Measurements from ENCODE around the gene HSD17B11. TPM values are rescaled to one million over a fixed set of nuclear protein-coding genes. Genes with fewer than 3 reads are reported as not detected.

Gene HSD17B11
- total RNA-seq, 2 donors from 2014 or later: 21.4 to 105 TPM

DNA sequence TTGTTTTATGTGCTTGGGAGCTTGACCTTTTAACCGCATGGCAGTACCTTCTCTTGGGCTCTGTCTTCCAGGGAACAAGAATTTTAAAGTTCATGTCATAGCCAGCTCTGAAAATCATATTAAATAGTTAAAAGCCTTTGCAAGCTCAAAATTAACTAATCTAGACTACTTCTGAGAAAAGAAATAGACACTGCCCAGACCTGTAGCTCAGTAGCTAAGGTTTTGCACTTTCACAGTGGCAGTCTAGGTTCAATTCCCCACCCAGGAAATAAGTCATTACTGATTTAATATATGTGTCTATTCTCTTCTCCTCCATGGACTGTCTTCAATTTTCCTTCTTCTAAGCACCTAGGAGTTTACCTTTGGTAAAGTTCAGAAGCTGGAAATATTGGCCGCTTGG, 27.4 kb downstream of the HSD17B11 start:
- ATAC-seq (no peak), DNase-seq (no peak)
- 93 to 94% methylated on average over 2 of the region's 2 CpGs for WGBS, 2 donors
- peaks cover 54% of the 10 kb centered on the region for H3K4me1 ChIP-seq
- H3K27me3 ChIP-seq: no peaks in the 10 kb centered on the region
- no peaks in the 10 kb centered on the region for H3K9me3 ChIP-seq
- TF ChIP-seq, protein P1, sequence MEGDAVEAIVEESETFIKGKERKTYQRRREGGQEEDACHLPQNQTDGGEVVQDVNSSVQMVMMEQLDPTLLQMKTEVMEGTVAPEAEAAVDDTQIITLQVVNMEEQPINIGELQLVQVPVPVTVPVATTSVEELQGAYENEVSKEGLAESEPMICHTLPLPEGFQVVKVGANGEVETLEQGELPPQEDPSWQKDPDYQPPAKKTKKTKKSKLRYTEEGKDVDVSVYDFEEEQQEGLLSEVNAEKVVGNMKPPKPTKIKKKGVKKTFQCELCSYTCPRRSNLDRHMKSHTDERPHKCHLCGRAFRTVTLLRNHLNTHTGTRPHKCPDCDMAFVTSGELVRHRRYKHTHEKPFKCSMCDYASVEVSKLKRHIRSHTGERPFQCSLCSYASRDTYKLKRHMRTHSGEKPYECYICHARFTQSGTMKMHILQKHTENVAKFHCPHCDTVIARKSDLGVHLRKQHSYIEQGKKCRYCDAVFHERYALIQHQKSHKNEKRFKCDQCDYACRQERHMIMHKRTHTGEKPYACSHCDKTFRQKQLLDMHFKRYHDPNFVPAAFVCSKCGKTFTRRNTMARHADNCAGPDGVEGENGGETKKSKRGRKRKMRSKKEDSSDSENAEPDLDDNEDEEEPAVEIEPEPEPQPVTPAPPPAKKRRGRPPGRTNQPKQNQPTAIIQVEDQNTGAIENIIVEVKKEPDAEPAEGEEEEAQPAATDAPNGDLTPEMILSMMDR (IDR thresholded peaks at IDR 0.05): no peak
- no peak for TF ChIP-seq POLR2A (IDR thresholded peaks at IDR 0.05)
- no peaks in the 10 kb centered on the region for H3K36me3 ChIP-seq (replicated peaks in 1 of 2; ENCODE audit: insufficient read depth in 1 of 2, low read depth in 2 of 2)
- intact Hi-C loops (cut with DNase I): no loop called here
- H3K4me3 ChIP-seq: no peak overlapping the region
- peak overlapping the region in 1 of 4 donors; percentile 22 for H3K27ac ChIP-seq

DNA sequence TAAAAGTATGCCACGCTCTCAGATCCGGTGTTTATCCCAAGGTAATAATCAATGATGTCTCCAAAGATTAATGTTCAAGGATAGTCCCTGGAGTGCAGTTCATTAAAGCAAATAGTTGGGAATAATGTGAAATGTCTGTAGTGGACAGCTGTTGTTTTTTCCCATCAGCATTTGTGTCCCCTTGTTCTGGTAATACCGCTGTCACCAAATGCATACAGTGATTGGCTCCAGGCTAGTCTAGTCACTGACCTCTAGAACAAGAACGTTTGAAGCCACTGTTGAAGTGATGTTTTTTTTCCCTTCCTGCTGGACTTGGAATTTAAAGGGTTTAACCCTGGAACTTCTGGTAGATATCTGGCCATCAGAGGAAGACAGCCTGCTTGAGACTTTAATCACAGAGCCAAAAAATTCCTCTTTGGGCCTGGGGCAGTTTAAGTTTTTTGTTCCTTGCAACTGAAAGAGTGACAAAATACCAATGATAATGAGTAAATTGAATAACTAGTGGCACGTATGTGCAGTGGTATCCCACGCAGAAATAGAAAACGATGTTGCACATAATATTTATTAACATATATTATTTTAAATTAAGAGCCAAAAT, 30.6 kb downstream of the HSD17B11 start:
- peak in 2 of 4 donors; percentile 20 to 28 for DNase-seq
- ATAC-seq: peak; percentile 75
- peak overlapping the region in 1 of 4 donors; percentile 41 for H3K27ac ChIP-seq
- intact Hi-C loops (cut with DNase I): no loop called here
- TF ChIP-seq, protein P1 (IDR thresholded peaks at IDR 0.05): no peak
- TF ChIP-seq POLR2A (IDR thresholded peaks at IDR 0.05): no peak
- H3K27me3 ChIP-seq: no peaks in the 10 kb centered on the region
- no peak overlapping the region for H3K4me3 ChIP-seq
- 45 to 47% methylated on average over 7 of the region's 7 CpGs for WGBS, 2 donors
- H3K9me3 ChIP-seq: no peaks in the 10 kb centered on the region
- peaks cover 69% of the 10 kb centered on the region for H3K4me1 ChIP-seq
- no peaks in the 10 kb centered on the region for H3K36me3 ChIP-seq (replicated peaks in 1 of 2; ENCODE audit: insufficient read depth in 1 of 2, low read depth in 2 of 2)

DNA sequence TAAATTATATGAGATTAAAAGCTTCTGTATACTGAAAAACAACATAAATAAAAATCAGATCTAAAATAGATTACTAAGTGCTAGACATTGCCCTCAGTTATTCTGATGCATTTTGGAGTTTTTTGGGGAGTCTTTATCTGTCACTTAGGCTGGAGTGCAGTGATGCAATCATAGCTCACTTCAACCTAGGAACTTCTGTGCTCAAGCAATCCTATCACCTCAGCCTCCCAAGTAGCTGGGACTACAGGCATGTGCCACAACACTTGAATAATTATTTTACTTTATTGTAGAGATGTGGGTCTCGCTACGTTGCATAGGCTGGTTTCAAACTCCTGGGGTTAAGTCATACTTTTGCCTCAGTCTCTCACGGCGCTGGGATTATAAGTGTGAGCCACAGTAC, 31.7 kb downstream of the HSD17B11 start:
- WGBS, 2 donors: 96 to 99% methylated on average over 4 of the region's 4 CpGs
- intact Hi-C loops (cut with DNase I): no loop called here
- H3K27me3 ChIP-seq: no peaks in the 10 kb centered on the region
- H3K36me3 ChIP-seq (replicated peaks in 1 of 2; ENCODE audit: insufficient read depth in 1 of 2, low read depth in 2 of 2): no peaks in the 10 kb centered on the region
- TF ChIP-seq POLR2A (IDR thresholded peaks at IDR 0.05): no peak
- TF ChIP-seq, protein P1 (IDR thresholded peaks at IDR 0.05): no peak
- ATAC-seq (no peak), DNase-seq (no peak)
- H3K4me1 ChIP-seq: peaks cover 72% of the 10 kb centered on the region
- no peaks in the 10 kb centered on the region for H3K9me3 ChIP-seq
- H3K27ac ChIP-seq: no peak overlapping the region
- H3K4me3 ChIP-seq: no peak overlapping the region

DNA sequence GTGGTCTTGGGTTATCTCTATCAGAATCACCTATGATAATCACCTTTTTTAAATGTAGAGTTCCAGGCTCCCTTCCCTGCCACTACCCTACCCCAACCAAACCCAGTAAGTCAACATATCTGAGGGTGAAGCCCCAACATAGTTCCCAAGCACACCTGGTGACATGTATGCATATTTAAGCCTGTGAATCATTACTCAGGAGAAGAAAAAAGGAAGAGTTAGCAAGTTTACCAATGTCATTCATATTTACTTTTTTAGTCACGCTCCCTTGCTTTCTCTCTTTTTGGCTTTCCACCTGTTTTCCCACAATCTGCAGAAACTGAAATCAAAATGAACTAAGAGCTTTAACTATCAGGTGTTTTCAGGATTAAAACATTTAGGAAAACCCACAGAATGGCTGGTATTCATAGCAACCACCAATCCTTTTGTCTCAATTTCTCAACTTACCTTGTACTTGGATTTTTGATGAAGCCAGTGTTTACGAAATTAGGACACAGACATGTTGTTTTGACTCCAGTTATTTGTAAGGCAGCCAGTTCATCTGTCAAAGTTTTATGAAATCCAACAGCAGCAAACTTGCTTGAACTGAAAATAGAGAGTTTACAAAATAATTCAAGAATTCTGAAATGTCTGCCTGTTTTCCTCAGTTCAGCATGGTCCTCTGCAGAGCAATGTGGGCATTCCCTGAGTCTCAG, 34.0 kb downstream of the HSD17B11 start:
- peak overlapping the region; percentile 17 to 41 (median 34) for H3K27ac ChIP-seq
- TF ChIP-seq POLR2A (IDR thresholded peaks at IDR 0.05): no peak
- TF ChIP-seq, protein P1 (IDR thresholded peaks at IDR 0.05): no peak
- no peak overlapping the region for H3K4me3 ChIP-seq
- no peak for DNase-seq
- H3K9me3 ChIP-seq: no peaks in the 10 kb centered on the region
- H3K4me1 ChIP-seq: peaks cover 69% of the 10 kb centered on the region
- H3K36me3 ChIP-seq (replicated peaks in 1 of 2; ENCODE audit: insufficient read depth in 1 of 2, low read depth in 2 of 2): no peaks in the 10 kb centered on the region
- intact Hi-C loops (cut with DNase I): no loop called here
- H3K27me3 ChIP-seq: no peaks in the 10 kb centered on the region
- 34 to 55% methylated on average over 2 of the region's 2 CpGs for WGBS, 2 donors
- ATAC-seq: peak; percentile 17

Data from body of pancreas (tissue), 4 donors.